Bronchial epithelial cell (primary cell): ENCODE measurements around the gene GLT6D1. TPM values are rescaled to one million over a fixed set of nuclear protein-coding genes. Genes with fewer than 3 reads are reported as not detected.
"Not testable (repeated sequence)": the region's sequence is repeated elsewhere in the genome, so short reads cannot be mapped to it uniquely, and the experiment has no call there.

Experiments used
- DNase-seq: peaks from one replicate; pipeline ENCODE4 v3.0.0-alpha.2; 2010; ENCODE audit warnings: low read depth
- FAIRE-seq: peaks from 2 replicates; lab custom pipeline; 2011; peaks lifted over from hg19 to GRCh38; lab: Jason Lieb, UNC
- H3K27me3 ChIP-seq: 2 replicates; pipeline ENCODE4 v1.5.1; 2011; ENCODE audit warnings: low read length; ENCODE audit not compliant: control insufficient read depth, insufficient read depth
- H3K36me3 ChIP-seq: 2 replicates; pipeline ENCODE4 v1.5.1; 2011; ENCODE audit warnings: low read length; ENCODE audit not compliant: control insufficient read depth, insufficient read depth
- H3K4me3 ChIP-seq: 2 replicates; pipeline ENCODE4 v1.5.1; 2011; ENCODE audit warnings: mild to moderate bottlenecking, low read depth, low read length, control low read depth
- total RNA-seq: library from RNA; depleted of rRNA; stranded (reverse); fragments of >200 nt; gene quantifications from 2 replicates; pipeline ENCODE4 v1.2.1, GENCODE V29; 2014
- TF ChIP-seq, protein P1 (sequence below): IDR thresholded peaks from 2 replicates; pipeline ENCODE4 v1.5.1; 2011; ENCODE audit warnings: mild to moderate bottlenecking, moderate library complexity, low read length, control low read depth, inconsistent platforms; ENCODE audit not compliant: insufficient read depth, severe bottlenecking

Gene GLT6D1
- total RNA-seq, 1 donor from 2014 or later = not detected

DNA sequence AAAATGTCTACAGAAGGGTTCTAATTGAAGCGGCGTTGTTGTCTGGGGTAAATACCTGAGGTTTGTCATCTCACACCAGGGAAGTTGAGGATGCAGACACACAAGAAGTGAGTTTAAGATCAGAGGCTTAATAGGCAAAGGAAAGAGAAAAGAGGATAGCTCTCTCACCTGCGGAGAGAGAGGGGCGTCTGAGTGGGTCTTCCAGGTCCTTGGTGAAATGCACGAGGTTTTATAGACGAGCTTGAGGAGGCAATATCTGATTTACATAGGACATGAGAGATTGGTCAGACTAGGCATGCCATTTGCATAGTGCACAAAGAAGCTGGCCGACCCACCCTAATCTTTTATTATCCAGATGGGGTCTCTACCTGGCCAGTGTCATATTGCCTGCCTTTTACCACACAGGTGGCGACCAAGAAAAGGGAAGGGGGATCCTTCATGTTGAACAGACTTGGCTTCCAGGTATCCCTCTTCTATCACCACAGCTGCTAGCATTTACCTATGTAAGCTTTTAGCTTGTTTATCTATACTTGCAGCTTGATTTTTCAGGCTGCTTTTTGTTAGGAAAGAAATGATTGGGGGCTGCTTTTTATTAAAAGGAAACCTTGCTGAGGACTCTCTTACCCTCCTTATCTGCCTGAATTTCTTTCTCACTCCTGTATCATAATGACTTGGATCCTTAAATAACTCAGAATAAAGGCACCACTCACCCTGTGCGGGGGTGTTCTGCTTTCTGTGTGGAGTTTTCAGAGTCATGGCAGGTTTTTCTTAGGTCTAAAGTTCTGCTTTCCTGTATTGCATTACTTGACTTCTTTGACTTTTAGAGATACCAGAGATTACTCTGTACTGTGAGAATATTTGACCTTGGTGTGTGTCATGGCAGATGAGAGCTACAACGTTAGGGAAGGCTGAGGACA is 9.4 kb upstream of the GLT6D1 start:
- Histone ChIP-seq H3K4me3 (no peak overlapping the region), H3K36me3 (no peaks in the 10 kb centered on the region), H3K27me3 (no peaks in the 10 kb centered on the region)
- DNase-seq (no peak), FAIRE-seq (no peak)
- TF ChIP-seq, protein P1, sequence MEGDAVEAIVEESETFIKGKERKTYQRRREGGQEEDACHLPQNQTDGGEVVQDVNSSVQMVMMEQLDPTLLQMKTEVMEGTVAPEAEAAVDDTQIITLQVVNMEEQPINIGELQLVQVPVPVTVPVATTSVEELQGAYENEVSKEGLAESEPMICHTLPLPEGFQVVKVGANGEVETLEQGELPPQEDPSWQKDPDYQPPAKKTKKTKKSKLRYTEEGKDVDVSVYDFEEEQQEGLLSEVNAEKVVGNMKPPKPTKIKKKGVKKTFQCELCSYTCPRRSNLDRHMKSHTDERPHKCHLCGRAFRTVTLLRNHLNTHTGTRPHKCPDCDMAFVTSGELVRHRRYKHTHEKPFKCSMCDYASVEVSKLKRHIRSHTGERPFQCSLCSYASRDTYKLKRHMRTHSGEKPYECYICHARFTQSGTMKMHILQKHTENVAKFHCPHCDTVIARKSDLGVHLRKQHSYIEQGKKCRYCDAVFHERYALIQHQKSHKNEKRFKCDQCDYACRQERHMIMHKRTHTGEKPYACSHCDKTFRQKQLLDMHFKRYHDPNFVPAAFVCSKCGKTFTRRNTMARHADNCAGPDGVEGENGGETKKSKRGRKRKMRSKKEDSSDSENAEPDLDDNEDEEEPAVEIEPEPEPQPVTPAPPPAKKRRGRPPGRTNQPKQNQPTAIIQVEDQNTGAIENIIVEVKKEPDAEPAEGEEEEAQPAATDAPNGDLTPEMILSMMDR = no peak

DNA sequence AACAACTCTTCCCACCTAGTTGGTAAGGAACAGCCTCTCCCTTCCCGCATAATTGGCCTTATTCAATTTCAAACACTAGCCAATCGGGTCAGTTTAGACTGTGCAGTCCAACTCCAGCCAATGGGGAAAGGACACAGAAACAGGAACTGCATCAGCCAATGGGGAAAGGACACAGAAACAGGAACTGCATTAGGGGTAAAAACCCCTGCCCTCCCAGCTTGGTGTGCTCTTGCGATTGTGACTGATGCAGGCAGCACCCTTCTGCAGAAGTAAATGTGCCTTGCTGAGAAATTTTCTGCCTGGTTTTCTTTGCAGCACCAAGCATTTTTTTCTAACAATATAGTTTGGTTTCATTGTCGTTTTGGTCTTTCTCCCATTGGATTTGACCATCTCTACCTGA is 8.5 kb upstream of the GLT6D1 start:
- TF ChIP-seq, protein P1 = no peak
- Histone ChIP-seq H3K36me3 (no peaks in the 10 kb centered on the region), H3K27me3 (no peaks in the 10 kb centered on the region), H3K4me3 (no peak overlapping the region)
- FAIRE-seq (no peak), DNase-seq (no peak)

DNA sequence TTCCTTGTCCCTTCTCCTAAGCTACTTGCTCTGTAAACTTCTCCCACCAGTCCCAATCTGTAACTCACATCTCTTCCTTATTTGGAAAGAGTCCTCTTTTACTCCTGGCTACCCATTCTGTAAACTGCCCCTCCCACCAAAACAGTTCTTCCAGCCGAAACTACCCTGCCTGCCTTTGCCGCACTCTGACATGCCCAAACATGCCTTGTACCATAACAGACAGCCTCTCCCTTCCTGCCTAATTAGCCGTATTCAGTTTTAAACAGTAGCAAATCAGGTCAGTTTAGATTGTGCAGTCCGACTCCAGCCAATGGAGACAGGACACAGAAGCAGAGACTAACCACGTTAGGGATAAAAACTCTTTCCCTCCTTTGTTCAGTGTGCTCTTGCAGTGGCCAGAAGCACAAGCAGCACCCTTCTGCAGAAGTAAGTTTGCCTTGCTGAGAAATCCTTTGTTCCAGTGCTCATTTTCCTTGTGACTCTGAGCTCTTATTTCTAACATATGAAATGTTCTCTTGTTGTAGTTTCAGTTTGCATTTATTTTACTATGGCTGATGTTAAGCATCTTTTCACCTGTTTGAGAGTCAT is 5.4 kb upstream of the GLT6D1 start:
- FAIRE-seq (no peak), DNase-seq (no peak)
- Histone ChIP-seq H3K27me3 (no peaks in the 10 kb centered on the region), H3K4me3 (no peak overlapping the region), H3K36me3 (no peaks in the 10 kb centered on the region)
- TF ChIP-seq, protein P1 = no peak

GRCh38 chr9:135641745-135642144 is 2.4 kb upstream of the GLT6D1 start:
- H3K36me3 ChIP-seq = no peaks in the 10 kb centered on the region
- TF ChIP-seq, protein P1 = no peak
- FAIRE-seq (no peak), DNase-seq (no peak)
- H3K4me3 ChIP-seq = no peak overlapping the region
- H3K27me3 ChIP-seq = no peaks in the 10 kb centered on the region

- FAIRE-seq = no peak
- TF ChIP-seq, protein P1 = no peak
- H3K36me3 ChIP-seq = no peaks in the 10 kb centered on the region
- H3K27me3 ChIP-seq = no peaks in the 10 kb centered on the region
- H3K4me3 ChIP-seq = no peak overlapping the region
- no peak for DNase-seq
Observed at GRCh38 chr9:135641047-135641446, 1.7 kb upstream of the GLT6D1 start.

DNA sequence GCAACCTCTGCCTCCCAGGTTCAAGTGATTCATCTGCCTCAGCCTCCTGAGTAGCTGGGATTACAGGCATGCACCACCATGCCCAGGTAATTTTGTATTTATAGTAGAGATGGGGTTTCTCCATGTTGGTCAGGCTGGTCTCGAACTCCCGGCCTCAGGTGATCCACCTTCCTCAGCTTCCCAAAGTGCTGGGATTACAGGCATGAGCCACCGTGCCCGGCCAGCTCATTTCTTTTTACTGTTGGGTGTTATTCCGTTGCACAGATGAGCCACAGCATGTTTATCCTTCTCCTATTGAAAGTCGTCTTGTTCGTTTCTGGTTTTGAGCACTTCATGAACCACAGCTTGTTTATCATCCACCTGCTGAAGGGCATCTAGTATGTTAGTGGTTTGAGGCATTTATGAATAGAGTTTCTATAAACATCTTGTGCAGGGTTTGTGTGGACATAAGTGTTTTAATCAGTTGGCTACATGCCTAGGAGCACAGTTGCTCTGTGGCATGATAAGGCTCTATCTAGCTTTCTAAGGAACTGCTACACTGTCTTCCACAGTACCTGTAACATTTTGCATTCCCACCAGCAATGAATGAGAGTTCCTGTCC is 2.3 kb downstream of the GLT6D1 start:
- FAIRE-seq, DNase-seq, H3K27me3 ChIP-seq, H3K4me3 ChIP-seq, H3K36me3 ChIP-seq: not testable (repeated sequence)
